ENCODE measurements around the gene RASAL3.
A peak's percentile ranks its signal among the peaks of the same experiment; 100 is the strongest.

RASAL3 gene

DNA sequence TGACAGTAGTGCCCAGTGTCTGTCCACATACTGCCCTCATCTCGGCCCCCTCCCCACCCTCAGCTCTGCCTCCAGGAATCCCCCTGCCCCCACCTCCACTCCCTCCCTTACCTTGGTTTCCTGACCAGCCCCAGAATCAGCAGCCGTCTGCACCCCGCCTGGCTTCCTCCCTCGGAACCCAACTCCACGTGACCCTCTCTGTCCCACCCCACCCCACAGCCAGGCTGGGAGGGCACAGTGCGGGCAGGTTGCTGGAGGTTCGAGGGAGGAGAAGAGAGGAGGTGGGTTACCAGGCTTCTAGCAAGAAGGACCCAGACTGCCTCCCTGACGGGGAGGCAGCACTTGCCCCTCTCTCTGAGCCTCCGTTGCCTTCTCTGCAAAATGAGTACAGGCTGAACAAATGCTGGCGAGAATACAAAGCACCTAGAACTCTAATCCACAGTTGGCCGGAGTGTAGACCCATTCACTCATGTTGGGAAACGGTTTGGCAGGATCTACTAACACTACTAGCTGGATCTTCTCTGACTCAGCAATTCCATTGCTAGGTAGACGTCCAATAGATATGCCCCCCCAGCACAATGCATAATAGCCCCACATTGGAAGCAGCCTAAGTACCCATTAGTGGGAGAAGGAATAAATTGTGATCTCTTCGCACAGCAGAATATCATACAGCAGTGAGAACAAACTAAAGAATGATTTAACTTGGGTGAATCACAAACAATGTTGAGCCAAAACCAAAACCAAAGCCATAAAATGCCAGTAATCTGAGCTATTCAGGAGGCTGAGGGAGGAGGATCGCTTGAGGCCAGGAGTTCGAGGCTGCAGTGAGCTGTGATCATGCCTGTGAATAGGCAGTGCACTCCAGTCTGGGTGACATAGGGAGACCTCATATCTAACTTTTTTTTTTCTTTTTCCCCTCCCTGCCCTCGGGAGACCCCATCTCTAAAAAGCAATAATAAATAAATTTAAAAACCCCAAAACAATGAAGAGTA is at the start of gene RASAL3:
Gene RASAL3, minus strand, starts transcription at position 151 of the 992 bp plus-strand sequence. CDS start 186 bp downstream, outside the sequence.
- no peak for TF ChIP-seq JUND (IDR thresholded peaks at IDR 0.05; ENCODE audit: low read depth)
- in situ Hi-C loops (cut with HindIII; ENCODE audit: low pct_unique_long_range_greater_than_20kb, low sequenced_read_pairs), result no loop called here
- DNase-seq (ENCODE audit: low read depth in 1 of 2, low spot score in 1 of 2), result no peak

DNA sequence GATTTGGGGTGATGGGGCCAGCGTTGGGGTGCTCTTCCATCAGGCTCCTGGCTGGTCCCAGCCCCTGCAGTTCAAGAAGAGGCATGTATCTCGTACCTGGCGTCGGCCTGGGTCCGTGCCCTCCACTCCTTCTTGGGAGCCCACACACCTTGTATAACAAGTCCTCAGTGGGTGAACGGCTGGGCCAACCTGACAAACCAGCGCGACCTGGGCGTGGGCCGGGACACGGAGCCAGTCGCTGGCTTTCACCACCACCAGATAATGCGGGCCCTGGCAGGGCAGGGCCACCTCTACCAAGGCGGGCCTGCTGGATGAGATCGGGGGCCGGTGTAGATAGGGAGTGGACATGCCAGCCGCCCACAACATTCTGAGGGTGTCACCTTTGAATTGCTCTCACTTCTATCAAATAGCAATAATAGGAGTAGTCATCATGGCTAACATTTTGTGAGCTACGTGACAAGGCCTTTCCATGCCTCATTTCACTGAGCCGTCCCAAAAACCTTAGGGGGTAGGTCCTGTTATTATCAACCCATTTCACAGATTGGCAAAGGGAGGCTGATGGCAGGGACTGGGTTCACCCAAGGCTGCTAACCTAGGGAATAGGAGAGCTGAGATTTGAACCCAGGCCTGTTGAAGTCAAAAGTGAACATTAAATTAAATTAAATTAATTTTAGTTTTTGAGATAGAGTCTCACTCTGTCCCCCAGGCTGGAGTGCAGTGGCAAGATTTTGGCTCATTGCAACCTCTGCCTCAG is 47.5 kb upstream of the RASAL3 start:
- in situ Hi-C loops (cut with HindIII; ENCODE audit: low pct_unique_long_range_greater_than_20kb, low sequenced_read_pairs), result no loop called here

DNA sequence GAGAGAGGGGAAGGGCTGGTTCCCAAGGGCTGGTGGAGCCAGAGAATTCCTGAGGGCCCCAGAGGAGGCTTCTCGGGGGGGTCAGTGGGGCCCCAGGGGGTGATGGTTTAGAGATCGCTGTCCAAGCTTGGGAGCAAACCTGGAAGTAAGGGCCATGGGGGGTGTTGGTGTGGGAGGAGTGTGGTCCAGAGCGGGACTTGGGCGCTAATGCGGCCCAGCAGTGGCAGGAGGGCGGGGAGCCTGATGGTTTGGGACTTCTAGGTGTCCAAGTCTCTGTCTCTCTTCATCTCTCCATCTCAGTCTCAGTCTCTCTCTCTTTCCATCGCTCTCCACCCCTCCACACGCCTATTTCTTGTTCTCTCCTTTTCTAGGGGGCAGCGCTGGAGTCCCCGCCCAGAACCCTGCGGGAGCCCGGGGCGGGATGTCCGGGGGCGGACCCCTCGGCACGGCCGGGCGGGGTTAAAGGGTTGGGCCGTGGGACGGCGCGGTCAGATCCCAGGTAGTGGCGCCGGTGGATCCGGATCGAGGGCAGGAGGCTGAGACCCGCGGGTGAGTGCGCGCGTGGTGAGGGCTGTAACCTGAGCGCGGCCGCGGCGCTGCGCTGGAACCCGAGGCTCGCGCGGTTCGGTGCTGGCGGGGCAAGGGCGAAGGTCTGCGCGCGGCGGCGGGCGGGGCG is 43.8 kb upstream of the RASAL3 start, which contains the start of gene CYP4F22:
Gene CYP4F22, plus strand, starts transcription at position 491 of the 676 bp plus-strand sequence. CDS start 16,812 bp downstream, outside the sequence.
- TF ChIP-seq JUND (IDR thresholded peaks at IDR 0.05; ENCODE audit: low read depth), result no peak
- in situ Hi-C loops (cut with HindIII; ENCODE audit: low pct_unique_long_range_greater_than_20kb, low sequenced_read_pairs), result no loop called here
- DNase-seq (ENCODE audit: low read depth in 1 of 2, low spot score in 1 of 2), result peak in 1 of 2 experiments; percentile 24

More for the DNA sequence above, 47.5 kb upstream of the RASAL3 start:
- TF ChIP-seq JUND (IDR thresholded peaks at IDR 0.05; ENCODE audit: low read depth), result no peak
- no peak for DNase-seq (ENCODE audit: low read depth in 1 of 2, low spot score in 1 of 2)

DNA sequence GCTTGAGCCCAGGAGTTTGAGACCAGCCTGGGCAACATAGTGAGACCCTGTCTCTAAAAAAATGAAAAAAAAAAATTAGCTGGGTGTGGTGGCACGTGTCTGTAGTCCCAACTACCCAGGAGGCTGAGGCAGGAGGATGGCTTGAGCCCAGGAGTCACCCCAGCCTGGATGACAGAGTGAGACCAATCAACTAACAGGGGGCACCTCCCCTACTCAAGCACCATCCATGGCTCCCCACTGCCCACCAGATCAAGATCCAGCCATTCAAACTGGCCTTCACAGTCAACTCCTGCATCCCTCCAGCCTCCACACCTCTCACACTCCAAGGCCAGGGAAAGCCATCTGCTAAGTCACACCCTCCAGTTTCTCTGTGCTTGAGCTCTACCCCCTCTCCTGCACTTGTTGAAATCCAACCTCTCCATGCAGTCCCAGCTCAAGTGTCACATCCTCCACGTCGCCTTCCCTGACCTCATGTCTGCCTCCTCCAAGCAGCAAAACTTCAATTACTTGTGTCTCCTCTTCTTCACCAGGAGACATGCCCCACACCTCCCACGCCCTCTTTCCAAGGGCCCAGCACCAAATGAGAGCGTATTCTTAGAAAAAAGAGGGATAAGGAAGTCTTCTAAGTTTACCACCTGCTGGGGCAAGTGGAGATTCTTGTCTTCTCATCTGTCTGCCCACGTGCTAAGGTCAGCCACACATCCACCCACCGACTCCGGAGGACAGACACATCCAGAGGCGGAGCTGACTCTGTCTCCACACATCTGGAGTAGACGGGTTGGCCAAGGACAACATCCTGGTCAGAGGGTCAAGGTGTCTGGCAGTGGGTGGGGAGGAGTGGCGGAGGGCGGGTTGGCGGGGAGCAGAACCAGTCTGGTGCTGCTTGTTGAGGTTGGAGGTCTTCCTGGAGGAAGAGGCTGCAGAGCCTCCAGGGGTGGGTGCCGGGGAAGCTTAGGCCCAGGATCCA is 43.0 kb upstream of the RASAL3 start:
- no peak for DNase-seq (ENCODE audit: low read depth in 1 of 2, low spot score in 1 of 2)
- in situ Hi-C loops (cut with HindIII; ENCODE audit: low pct_unique_long_range_greater_than_20kb, low sequenced_read_pairs), result no loop called here
- no peak for TF ChIP-seq JUND (IDR thresholded peaks at IDR 0.05; ENCODE audit: low read depth)

DNA sequence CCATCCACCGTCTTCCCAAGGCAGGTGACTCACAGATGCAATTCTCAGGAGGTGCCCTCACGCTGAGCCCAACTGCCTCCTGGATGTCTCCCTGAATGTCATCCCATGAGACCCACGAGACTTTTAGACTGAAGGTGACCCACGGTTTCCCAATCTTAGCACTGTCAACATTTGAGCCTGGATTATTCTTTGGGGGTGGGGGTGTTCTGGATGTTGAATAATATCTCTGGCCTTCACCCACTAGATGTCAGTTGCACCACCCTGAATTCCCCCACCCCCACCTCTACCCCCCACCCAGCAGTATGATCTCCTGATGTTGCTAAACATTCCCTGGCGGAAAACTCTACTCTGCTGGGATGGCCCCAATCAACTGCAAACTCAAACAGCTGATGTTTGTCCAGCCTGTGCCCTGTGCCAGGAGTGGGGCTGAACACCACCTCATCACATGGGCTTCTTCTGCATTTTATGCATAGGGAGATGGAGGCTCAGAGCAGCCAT is 41.8 kb upstream of the RASAL3 start:
- DNase-seq (ENCODE audit: low read depth in 1 of 2, low spot score in 1 of 2), result no peak
- in situ Hi-C loops (cut with HindIII; ENCODE audit: low pct_unique_long_range_greater_than_20kb, low sequenced_read_pairs), result no loop called here
- no peak for TF ChIP-seq JUND (IDR thresholded peaks at IDR 0.05; ENCODE audit: low read depth)

DNA sequence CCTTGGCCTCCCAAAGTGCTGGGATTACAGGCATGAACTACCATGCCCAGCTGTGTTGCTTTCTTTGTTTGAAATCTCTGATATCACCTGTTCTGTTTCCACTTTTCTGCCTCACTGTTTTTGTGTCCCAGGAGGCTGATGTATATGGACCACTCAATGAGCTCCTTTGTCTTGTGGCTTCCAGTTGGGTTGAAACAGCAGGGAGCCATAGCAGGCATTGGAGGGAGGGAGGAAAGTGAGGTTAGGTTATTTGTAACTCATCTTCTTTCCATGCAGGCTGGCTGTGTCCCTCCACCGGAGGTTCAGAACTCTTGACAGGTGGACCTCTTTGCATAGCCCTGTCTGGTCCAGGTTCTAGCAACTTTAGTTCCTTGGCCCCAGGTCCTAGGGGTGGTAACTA is 37.9 kb upstream of the RASAL3 start:
- no peak for DNase-seq (ENCODE audit: low read depth in 1 of 2, low spot score in 1 of 2)
- no peak for TF ChIP-seq JUND (IDR thresholded peaks at IDR 0.05; ENCODE audit: low read depth)
- in situ Hi-C loops (cut with HindIII; ENCODE audit: low pct_unique_long_range_greater_than_20kb, low sequenced_read_pairs), result no loop called here

DNA sequence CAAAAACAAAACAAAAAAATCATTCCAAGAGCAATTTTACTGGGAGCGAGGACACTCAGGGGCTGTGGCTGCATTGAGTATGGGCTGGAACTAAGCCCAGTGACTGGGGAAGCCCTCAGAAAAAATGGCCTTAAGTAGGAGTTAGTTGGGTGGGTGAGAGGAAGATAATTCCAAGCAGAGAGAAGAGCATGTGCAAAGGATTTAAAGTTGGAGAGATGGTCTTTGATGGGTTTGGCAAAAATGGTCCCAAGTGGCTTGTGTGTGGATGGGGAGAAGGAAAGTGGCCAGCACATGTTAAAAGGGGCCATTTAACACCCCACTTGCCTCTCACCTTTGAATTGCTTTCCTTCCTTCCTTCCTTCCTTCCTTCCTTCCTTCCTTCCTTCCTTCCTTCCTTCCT is 37.3 kb upstream of the RASAL3 start:
- DNase-seq (ENCODE audit: low read depth in 1 of 2, low spot score in 1 of 2), result no peak
- no peak for TF ChIP-seq JUND (IDR thresholded peaks at IDR 0.05; ENCODE audit: low read depth)
- in situ Hi-C loops (cut with HindIII; ENCODE audit: low pct_unique_long_range_greater_than_20kb, low sequenced_read_pairs), result no loop called here

DNA sequence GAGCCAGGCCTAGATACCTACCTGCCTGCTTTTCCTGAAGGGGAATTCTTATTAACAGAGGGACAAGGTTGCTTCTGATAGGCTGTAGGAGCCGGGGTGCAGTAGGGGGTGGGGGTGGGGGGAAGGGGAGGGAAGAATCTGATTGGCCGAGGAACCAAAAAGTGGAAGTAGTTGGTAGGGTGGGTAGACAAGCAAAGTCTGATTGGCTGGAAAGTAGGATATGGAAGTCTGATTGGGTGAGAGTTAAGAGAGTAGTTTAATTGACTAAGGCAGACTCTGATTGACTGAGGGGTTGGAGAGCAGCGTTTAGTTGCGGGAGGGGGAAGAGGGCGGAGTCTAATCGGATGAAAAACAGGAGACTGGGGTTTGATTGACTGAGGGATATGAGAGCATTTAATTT is 34.6 kb upstream of the RASAL3 start:
- no peak for TF ChIP-seq JUND (IDR thresholded peaks at IDR 0.05; ENCODE audit: low read depth)
- in situ Hi-C loops (cut with HindIII; ENCODE audit: low pct_unique_long_range_greater_than_20kb, low sequenced_read_pairs), result no loop called here
- DNase-seq (ENCODE audit: low read depth in 1 of 2, low spot score in 1 of 2), result peak in 1 of 2 experiments; percentile 93

DNA sequence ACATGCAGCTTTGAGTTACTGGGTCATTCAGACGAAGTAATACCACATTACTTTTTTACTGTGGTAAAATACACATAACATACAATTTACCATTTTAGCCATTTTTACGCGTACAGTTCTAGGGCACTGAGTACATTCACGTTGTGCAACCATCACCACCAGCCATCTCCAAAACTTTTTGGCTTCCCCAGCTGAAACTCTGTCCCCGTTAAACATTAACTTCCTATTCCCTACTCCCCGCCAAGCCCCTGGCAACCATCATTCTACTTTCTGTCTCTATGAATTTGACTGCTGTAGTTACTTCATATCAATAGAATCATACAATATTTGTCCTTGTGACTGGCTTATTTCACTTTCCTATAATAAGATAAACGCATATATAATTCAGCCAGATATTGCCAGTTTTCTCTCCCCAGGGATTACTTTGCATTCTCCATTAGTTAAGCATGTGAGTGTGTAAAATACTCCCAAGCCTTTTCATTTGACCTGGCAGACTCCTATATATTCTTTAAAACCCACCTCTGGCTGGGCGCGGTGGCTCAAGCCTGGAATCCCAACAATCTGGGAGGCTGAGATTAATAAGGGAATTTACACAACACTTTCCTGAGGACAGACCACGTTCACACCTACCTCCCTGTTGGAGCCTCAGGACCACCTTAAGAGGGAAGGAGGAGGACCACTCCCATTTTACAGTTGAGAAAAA is 34.0 kb upstream of the RASAL3 start:
- DNase-seq (ENCODE audit: low read depth in 1 of 2, low spot score in 1 of 2), result no peak
- no peak for TF ChIP-seq JUND (IDR thresholded peaks at IDR 0.05; ENCODE audit: low read depth)
- in situ Hi-C loops (cut with HindIII; ENCODE audit: low pct_unique_long_range_greater_than_20kb, low sequenced_read_pairs), result no loop called here

DNA sequence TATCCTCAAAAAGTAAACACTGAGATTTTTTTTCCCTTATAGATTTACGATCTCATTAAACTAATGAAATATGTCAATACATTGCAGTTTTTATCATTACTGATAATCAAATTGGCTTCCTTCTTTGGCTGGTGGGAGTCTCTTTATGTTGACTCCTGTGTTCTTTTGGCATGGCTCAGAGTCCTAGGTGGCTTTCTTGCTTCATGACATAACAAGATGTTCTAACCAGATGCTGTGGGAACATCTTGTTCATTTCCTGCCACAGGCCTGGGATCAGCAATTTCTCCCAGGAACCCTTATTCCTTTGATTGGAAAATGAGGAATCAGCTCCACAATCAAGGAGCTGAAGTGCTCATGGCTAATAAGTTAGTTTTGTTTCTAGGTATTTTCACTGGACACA is 30.8 kb upstream of the RASAL3 start:
- in situ Hi-C loops (cut with HindIII; ENCODE audit: low pct_unique_long_range_greater_than_20kb, low sequenced_read_pairs), result no loop called here
- DNase-seq (ENCODE audit: low read depth in 1 of 2, low spot score in 1 of 2), result no peak
- TF ChIP-seq JUND (IDR thresholded peaks at IDR 0.05; ENCODE audit: low read depth), result no peak
